Stimulated activated CD8-positive, alpha-beta memory T cell treated with anti-CD3 and anti-CD28 coated beads, Interleukin-4, amount 100 ng/mL, for 1 hour (primary cell): ENCODE results near the gene CRTAP.
"Not testable (repeated sequence)": the region's sequence is repeated elsewhere in the genome, so short reads cannot be mapped to it uniquely, and the experiment has no call there.

ENCODE experiments used
- DNase-seq, 2 donors: peaks; one replicate each; pipeline ENCODE4 v3.0.0-alpha.2; 2020; ENCODE audit warnings: low read depth in 2 of 2, low spot score in 1 of 2

CRTAP gene

DNA sequence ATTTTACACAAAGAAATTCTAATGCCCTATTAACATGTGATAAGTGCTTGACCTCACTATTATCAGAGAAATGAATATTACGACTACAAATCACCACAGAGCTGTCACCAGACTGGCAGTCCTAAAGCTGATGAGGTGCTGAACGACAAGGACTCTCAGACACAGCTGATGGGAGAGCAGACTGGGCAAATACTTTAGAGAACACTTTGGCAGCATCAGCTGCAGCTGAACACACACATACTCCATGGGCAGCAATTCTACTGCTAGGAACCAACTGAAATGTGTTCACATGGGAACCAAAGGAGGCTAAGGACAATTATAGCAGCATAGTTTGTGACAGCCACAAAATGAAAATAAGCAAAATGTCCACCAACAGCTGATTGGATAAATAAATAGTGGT is 59.3 kb downstream of the CRTAP start:
- DNase-seq: no peak

GRCh38 chr3:33173672-33174071 is 59.9 kb downstream of the CRTAP start:
- DNase-seq: no peak

DNA sequence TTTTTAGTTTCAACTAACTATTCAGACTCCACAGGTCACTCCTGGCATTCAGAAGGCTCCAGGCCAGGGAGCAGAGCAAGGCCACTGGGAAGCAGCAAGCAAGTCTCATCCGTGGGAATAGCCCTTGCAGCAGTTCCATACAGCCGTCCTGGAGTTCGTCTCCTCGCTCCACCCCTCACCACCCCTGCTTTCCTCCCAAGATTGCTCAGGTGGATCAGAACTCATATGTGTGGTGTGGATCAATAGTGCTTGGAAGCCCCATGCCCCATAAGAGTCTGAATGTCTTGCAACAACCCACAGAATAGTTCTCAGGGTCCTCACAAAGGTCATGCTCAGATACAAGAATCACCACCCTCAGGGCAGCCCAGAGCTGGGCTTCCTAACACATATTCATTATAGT is 60.3 kb downstream of the CRTAP start:
- no peak for DNase-seq

DNA sequence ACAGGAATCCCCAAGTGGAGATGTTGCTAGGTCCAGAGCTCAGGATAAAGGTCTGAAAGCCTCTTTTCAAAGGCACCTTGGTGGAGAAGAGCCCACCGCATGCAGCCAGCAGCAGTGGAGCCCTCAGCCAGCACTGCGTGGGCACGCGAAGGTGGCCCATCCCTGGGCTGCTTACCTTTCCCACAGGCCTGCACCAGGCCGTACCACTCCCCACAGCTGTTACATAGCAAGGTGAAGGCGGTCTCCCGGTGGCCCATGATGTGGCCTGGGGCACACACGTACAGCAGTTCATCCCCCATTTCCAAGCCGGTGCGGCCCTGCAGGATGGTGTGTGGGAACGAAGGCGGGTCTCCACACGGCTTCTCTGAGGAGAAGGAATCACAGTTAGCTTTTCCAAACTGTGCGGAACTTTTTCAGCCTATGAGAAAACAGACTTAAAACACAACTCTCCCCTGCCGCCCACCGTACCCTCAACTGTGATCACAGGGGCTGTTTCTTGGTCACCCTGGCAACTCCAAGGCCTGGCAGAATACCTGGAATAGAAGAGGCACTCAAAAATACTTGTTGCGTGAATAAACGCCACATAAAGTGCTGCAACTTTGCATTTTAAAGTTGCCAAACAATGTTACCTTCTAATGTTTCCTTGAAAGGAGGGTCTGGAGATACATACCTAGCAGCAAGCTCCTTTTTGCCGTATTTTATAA is 61.0 kb downstream of the CRTAP start:
- no peak for DNase-seq

DNA sequence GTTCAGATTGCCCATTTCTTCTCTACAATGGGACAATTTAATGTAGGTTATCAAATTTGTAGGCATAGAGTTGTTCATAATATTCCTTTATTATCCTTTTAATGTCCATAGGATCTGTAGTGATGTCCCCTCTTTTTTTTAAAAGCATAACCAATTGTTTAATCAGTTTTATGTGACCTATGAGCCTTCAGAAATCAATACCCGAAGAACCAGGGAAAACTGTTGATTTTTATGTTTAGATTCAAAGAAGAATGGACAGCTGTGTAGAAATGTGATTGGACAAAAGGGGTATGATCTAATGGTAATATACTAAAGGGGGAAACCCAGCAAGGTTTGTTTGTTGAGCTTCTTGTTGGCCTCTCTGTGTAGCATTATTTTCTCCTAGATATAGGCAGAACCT is 65.3 kb downstream of the CRTAP start:
- no peak for DNase-seq

DNA sequence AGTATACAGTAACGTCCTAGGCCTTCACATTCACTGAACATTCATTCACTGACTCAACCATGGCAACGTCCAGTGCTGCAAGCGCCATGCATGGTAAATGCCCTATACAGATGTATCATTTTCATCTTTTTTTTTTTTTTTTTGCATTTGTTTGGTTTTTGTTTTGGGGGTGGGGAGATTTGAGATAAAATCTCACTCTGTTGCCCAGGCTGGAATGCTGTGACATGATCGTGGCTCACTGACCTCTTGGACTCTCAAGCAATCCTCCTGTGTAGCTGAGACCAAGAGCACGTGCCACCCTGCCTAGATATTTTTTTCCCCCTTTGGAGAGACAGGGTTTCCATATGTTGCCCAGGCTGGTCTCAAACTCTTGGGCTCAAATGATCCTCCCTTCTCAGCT is 67.4 kb downstream of the CRTAP start:
- DNase-seq: no peak

DNA sequence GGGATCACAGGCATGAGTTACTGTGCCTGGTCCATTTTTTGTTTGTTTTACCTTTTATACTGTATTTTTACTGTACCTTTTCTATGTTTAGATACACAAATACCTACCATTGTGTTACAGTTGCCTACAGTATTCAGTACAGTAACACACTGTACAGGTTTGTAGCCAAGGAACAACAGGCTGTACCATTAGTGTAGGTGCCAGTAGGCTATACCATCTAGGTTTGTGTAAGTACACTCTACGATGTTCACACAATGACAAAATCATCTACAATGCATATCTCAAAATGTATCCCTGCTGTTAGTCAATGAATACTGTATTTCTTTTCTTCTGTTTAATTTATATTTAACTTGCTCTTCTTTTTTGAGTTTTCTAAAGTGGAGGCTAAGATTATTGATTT is 67.8 kb downstream of the CRTAP start:
- not testable (repeated sequence) for DNase-seq

DNA sequence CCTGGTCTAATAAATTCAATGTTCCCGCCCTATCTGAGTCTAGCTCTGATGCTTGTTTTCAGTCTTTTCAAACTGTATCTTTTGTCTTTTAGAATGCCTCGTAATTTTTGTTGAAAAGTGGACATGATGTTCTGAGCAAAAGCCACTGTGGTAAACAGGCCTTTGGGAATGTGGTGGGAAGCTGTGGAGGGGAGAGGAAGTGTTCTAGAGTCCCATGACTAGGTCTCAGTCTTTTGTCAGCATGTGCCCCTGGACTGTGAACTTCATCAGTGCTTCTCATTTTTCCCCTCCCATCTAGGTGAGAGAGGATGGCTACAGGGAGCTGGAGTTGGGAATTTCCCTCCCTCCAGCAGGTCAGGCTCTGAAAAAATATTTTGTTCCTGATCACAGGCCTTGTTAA is 71.0 kb downstream of the CRTAP start:
- DNase-seq: no peak

DNA sequence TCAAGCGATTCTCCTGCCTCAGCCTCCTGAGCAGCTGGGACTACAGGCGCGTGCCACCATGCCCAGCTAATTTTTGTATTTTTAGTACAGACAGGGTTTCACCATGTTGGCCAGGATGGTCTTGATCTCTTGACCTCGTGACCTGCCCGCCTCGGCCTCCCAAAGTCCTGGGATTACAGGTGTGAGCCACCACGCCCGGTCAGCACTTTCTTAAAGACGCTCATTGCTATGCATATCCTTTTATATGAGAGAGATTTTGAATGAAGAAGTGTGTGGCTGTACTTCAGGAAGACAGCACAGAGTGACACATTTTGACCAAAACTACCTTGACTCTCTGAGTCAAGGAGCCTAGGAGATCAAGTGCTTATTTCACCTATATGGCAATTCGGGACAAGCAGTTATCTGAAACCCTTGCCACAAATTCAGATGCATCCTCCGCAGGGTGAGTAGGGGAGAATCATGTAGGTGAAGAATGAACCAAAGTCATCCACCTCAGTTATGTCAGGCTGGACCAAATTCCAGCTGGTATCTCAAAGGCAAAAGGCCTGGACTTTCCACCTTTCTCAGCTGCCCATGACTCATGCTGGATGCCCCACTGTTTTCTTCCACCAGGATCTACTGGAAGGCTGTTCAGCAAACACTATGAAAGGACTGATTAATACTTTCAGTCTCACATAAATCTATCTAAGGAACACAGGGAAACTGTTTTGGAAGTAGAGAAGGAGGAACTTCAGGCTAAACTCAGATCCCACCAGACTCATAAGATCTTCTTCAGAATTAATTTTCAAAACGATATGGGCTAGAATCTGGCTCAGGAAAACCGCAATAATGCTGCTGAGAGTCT is 72.9 kb downstream of the CRTAP start:
- DNase-seq: no peak

- DNase-seq: no peak
Measured at GRCh38 chr3:33187368-33187634, 73.5 kb downstream of the CRTAP start.

DNA sequence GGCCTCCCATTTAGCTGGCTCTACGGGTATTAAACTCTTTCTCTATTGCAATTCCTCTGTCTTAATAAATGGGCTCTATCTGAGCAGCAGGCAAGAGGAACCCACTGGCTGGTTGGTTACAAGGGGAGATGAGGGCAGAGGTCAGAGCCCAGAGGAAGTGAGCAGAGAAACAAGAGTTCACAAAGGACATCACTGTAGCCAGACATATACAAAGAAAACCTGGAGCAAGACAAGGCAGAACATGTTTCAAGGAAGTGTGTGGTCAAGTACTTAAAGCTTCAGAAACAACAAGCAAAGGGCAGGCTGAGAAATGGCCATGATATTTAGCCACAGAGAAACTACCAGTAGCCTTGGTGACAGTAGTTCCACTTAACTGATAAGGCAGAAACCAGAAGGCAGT is 80.5 kb downstream of the CRTAP start:
- no peak for DNase-seq

DNA sequence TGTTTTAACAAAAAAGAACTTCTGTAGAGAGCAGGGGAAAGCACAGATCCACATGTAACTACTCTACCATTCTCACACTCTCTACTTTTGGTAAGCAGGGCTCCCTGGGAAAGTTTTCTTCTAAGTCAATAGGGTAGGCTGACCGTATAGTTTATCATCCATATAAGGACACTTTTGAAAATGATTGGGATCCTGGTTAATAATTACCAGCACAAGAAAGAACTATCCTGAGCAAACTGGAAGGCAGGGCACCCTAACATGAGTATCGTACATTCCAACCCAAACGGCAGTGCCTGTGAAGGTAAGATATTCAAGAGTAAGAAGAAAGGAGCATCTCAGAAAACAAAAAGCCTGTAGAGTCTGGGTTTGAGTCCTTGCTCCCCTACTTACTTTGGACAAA is 82.7 kb downstream of the CRTAP start:
- no peak for DNase-seq
